H1 (cell line): ENCODE measurements around the gene SNX30. TPM values are rescaled to one million over a fixed set of nuclear protein-coding genes. Genes with fewer than 3 reads are reported as not detected.
A peak's percentile ranks its signal among the peaks of the same experiment; 100 is the strongest.

Source experiments
- ATF3 ChIP-seq: IDR thresholded peaks from 2 replicates; pipeline ENCODE4 v1.6.1; 2011; ENCODE audit warnings: low read depth, mild to moderate bottlenecking, low read length; ENCODE audit not compliant: insufficient read depth
- CHD7 ChIP-seq: fragments of 300-600 bp; sonication (generic); IDR thresholded peaks from 2 replicates; pipeline ENCODE4 v1.7.1; 2012; ENCODE audit warnings: low read length, moderate library complexity, mild to moderate bottlenecking, inconsistent platforms; ENCODE audit not compliant: insufficient replicate concordance
- EZH2 ChIP-seq: fragments of 200-600 bp; sonication (generic); IDR thresholded peaks from 2 replicates; pipeline ENCODE4 v1.7.1; 2012; ENCODE audit warnings: low read depth, mild to moderate bottlenecking, moderate library complexity, low read length, inconsistent platforms; ENCODE audit not compliant: severe bottlenecking
- polyA plus RNA-seq, 7 experiments: library from polyadenylated mRNA; depleted of rRNA in 3 of 7; stranded (reverse) in 5 of 7; unstranded in 2 of 7; fragments of >200 nt in 5 of 7; fragments of 200-250 nt in 2 of 7; gene quantifications; 1 replicate in 5 of 7; 2 replicates in 1 of 7; 4 replicates in 1 of 7; pipeline versions ENCODE4 v1.2.1 to v1.2.3, GENCODE V29; 2011 to 2013; ENCODE audit warnings: missing spikeins in 2 of 7, mixed read lengths in 2 of 7
- total RNA-seq: library from RNA; stranded (reverse); fragmentation: NEBNext Ultra II Directional; extraction: Animal tissue kit (Norgen Biotek cat#: 25700); gene quantifications from 2 replicates; pipeline ENCODE4 v1.2.1, GENCODE V29; 2021

Gene SNX30
- total and polyA plus RNA-seq, 2 of the 8 experiments (the other 6 are each of a cell fraction or from before 2014, with no cell fraction given): 4.0 to 12.2 TPM

GRCh38 chr9:112764837-112765236, 14.3 kb downstream of the SNX30 start (continued):
- no peak for TF ChIP-seq CHD7
- peak; percentile 40; the same call in 1 of the 2 replicates for TF ChIP-seq ATF3
- TF ChIP-seq EZH2: no peak
